Thyroid gland (tissue), 4 donors: ENCODE data around the gene COL27A1. TPM values are rescaled to one million over a fixed set of nuclear protein-coding genes. Genes with fewer than 3 reads are reported as not detected.
"Not testable (repeated sequence)": the region's sequence is repeated elsewhere in the genome, so short reads cannot be mapped to it uniquely, and the experiment has no call there.

Source experiments
- DNase-seq, 2 donors: peaks; one replicate each; pipeline ENCODE4 v3.0.0-alpha.2; 2019
- H3K27ac ChIP-seq, 3 donors: fragments of 200-600 bp; sonication (generic); 1 replicate in 2 of 3; 2 replicates in 1 of 3; pipeline ENCODE4 v1.5.1; 2016 to 2019; ENCODE audit warnings: mild to moderate bottlenecking in 1 of 3, moderate library complexity in 1 of 3
- H3K27me3 ChIP-seq: fragments of 200-600 bp; sonication (generic); one replicate; pipeline ENCODE4 v1.5.1; 2019
- H3K36me3 ChIP-seq, 2 donors: fragments of 200-600 bp; sonication (generic); one replicate each; pipeline ENCODE4 v1.5.1; 2016 to 2019
- H3K4me1 ChIP-seq, 2 donors: fragments of 200-600 bp; sonication (generic); one replicate each; pipeline ENCODE4 v1.5.1; 2017 to 2019
- H3K4me3 ChIP-seq, 3 donors: fragments of 200-600 bp; sonication (generic); replicated peaks in 1 of 3; 1 replicate in 2 of 3; 2 replicates in 1 of 3; pipeline ENCODE4 v1.5.1; 2016; ENCODE audit warnings: mild to moderate bottlenecking in 1 of 3
- H3K9me3 ChIP-seq: fragments of 200-600 bp; sonication (generic); one replicate; pipeline ENCODE4 v1.5.1; 2017
- CTCF ChIP-seq, 6 experiments: fragments of 200-600 bp in 3 of 6; fragments of 450-650 bp in 3 of 6; sonication (generic) in 3 of 6; IDR thresholded peaks; one replicate each; pipeline ENCODE4 v1.5.1; 2016 to 2019; ENCODE audit warnings: antibody characterized with exemption in 6 of 6, mild to moderate bottlenecking in 2 of 6, inconsistent platforms in 1 of 6, moderate library complexity in 1 of 6
- POLR2A ChIP-seq, 2 donors: fragments of 450-650 bp; IDR thresholded peaks; one replicate each; pipeline ENCODE4 v1.6.1; 2017; ENCODE audit warnings: antibody characterized with exemption in 2 of 2, mild to moderate bottlenecking in 2 of 2, moderate library complexity in 1 of 2
- WGBS, 2 donors: methylation state at CpG; one replicate each; pipeline ENCODE4 v1.1.5; 2017; 5-methylcytosine and 5-hydroxymethylcytosine counted together
- intact Hi-C: fragments of 100-400 bp; cut with DNase I; formaldehyde crosslinking; loops from one replicate; pipeline ENCODE4 v1.15.1; 2023
- total RNA-seq, 4 donors: library from RNA; depleted of rRNA; stranded (reverse); fragments of >200 nt; gene quantifications; one replicate each; pipeline ENCODE4 v1.2.3, GENCODE V29; 2016

COL27A1 gene
- total RNA-seq, 4 donors from 2014 or later = 6.7 to 32.5 (median 10.6) TPM

DNA sequence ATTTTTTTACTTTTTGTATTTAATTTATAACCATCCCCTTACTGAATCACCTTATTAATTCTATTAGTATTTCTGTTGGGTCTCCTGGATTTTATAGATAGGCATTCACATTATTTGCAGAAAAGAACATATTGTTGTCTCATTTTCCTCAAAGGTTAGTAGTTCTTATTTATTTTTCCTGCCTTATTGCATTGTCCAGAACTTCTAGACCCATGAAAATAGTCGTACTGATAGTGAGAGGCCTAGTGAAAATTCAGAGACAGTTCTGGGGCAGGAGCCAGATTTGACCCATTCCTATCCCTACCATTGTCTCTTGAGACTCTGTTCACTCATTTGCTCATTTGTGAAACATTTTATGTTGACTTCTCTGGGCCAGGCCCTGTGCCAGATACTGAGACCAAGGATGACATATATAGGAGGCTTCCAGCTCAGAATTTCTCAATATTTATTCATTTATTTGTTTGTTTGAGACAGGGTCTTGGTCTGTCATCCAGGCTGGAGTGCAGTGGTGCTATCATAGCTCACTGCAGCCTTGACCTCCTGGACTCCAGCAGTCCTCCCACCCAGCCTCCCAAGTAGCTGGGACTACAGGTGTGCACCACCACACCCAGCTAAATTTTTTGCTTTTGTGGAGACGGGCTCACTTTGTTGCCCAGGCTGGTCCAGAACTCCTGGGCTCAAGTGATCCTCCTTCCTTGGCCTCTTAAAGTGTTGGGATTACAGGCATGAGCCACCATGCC, 34.7 kb downstream of the COL27A1 start:
- Histone ChIP-seq H3K4me3 (no peak overlapping the region), H3K36me3 (no peaks in the 10 kb centered on the region), H3K27me3 (no peaks in the 10 kb centered on the region), H3K27ac (no peak overlapping the region), H3K9me3 (no peaks in the 10 kb centered on the region), H3K4me1 (no peaks in the 10 kb centered on the region)
- no peak for TF ChIP-seq CTCF (IDR thresholded peaks at IDR 0.05)
- TF ChIP-seq POLR2A (IDR thresholded peaks at IDR 0.05) = no peak
- no peak for DNase-seq
- WGBS, 2 donors = 87 to 93% methylated on average over 2 of the region's 2 CpGs
- intact Hi-C loops = no loop called here

DNA sequence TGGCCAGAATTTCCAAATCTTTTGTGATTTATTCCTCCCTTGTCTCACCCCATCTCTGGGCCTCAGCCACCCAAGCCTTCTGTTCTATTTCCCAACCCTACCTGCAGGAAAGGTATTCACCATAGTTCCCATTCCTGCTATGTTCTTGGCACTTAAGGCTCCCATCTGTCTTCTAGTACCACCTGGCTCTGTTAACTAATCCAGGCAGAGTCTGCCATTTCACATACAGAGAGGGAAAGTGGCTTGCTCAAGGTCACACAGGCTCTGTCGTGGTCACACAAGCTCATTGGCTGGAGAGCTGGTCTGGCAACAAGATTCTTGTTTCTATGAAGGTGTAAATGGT, 35.2 kb downstream of the COL27A1 start:
- no peak overlapping the region for H3K4me3 ChIP-seq
- WGBS, 2 donors = 88 to 94% methylated on average over 1 of the region's 1 CpG
- H3K4me1 ChIP-seq = no peaks in the 10 kb centered on the region
- no peaks in the 10 kb centered on the region for H3K36me3 ChIP-seq
- intact Hi-C loops = no loop called here
- H3K27ac ChIP-seq = no peak overlapping the region
- no peak for DNase-seq
- no peaks in the 10 kb centered on the region for H3K9me3 ChIP-seq
- H3K27me3 ChIP-seq = no peaks in the 10 kb centered on the region
- TF ChIP-seq POLR2A (IDR thresholded peaks at IDR 0.05) (no peak), CTCF (IDR thresholded peaks at IDR 0.05) (no peak)

DNA sequence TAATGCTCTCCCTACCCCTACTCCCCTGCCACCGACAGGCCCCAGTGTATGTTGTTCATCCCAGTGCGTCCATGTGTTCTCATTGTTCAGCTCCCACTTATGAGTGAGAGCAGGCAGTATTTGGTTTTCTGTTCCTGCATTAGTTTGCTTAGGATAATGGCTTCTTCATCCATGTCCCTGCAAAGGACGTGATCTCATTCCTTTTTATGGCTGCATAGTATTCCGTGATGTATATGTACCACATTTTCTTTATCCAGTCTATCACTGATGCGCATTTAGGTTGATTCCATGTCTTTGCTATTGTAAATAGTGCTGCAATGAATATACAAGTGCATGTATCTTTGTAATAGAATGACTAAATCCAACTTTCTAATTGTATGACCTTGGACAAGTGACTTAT, 36.1 kb downstream of the COL27A1 start:
- H3K36me3 ChIP-seq, H3K27me3 ChIP-seq, intact Hi-C loops, H3K4me1 ChIP-seq, H3K9me3 ChIP-seq, H3K4me3 ChIP-seq, DNase-seq, H3K27ac ChIP-seq: not testable (repeated sequence)
- 93 to 96% methylated on average over 5 of the region's 5 CpGs for WGBS, 2 donors

- intact Hi-C loops = no loop called here
- H3K9me3 ChIP-seq = no peaks in the 10 kb centered on the region
- H3K4me1 ChIP-seq = no peaks in the 10 kb centered on the region
- H3K27ac ChIP-seq = no peak overlapping the region
- WGBS, 2 donors = 100% methylated on average over 1 of the region's 1 CpG
- H3K36me3 ChIP-seq = no peaks in the 10 kb centered on the region
- H3K4me3 ChIP-seq = no peak overlapping the region
- H3K27me3 ChIP-seq = no peaks in the 10 kb centered on the region
- no peak for DNase-seq
- no peak for TF ChIP-seq POLR2A (IDR thresholded peaks at IDR 0.05)
- no peak for TF ChIP-seq CTCF (IDR thresholded peaks at IDR 0.05)
Observed at GRCh38 chr9:114192539-114192938, 37.2 kb downstream of the COL27A1 start.

- Histone ChIP-seq H3K4me1 (no peaks in the 10 kb centered on the region), H3K27me3 (no peaks in the 10 kb centered on the region), H3K4me3 (no peak overlapping the region), H3K9me3 (no peaks in the 10 kb centered on the region), H3K36me3 (no peaks in the 10 kb centered on the region), H3K27ac (no peak overlapping the region)
- TF ChIP-seq CTCF (IDR thresholded peaks at IDR 0.05) (no peak), POLR2A (IDR thresholded peaks at IDR 0.05) (no peak)
- DNase-seq = no peak
- intact Hi-C loops = no loop called here
- 85 to 94% methylated on average over 3 of the region's 3 CpGs for WGBS, 2 donors
Observed at GRCh38 chr9:114193090-114193489, 37.8 kb downstream of the COL27A1 start.
